ENCODE data around the gene MGAT4A.

The MGAT4A gene

GRCh38 chr2:98728088-98728718 is 2.7 kb downstream of the MGAT4A start:
- DNase-seq, result peak in 1 of 2 donors; percentile 63

GRCh38 chr2:98727369-98728087 is 3.4 kb downstream of the MGAT4A start:
- DNase-seq, result peak in 1 of 2 donors; percentile 22

GRCh38 chr2:98726735-98727368 is 4.1 kb downstream of the MGAT4A start:
- DNase-seq, result no peak

- peak in 1 of 2 donors; percentile 31 for DNase-seq
Observed at GRCh38 chr2:98726205-98726604, 4.7 kb downstream of the MGAT4A start.

- no peak for DNase-seq
Observed at GRCh38 chr2:98720286-98720685, 10.6 kb downstream of the MGAT4A start.

GRCh38 chr2:98717621-98718020 is 13.3 kb downstream of the MGAT4A start:
- no peak for DNase-seq

GRCh38 chr2:98716786-98717185 is 14.1 kb downstream of the MGAT4A start:
- no peak for DNase-seq

GRCh38 chr2:98715812-98716451 is 15.0 kb downstream of the MGAT4A start:
- DNase-seq, result no peak

- DNase-seq, result no peak
Observed at GRCh38 chr2:98713332-98714015, 17.5 kb downstream of the MGAT4A start.

- no peak for DNase-seq
Observed at GRCh38 chr2:98712145-98712544, 18.8 kb downstream of the MGAT4A start.

GRCh38 chr2:98711506-98711905 is 19.4 kb downstream of the MGAT4A start:
- no peak for DNase-seq

GRCh38 chr2:98710734-98711133 is 20.2 kb downstream of the MGAT4A start:
- DNase-seq, result no peak

- DNase-seq, result no peak
Observed at GRCh38 chr2:98709535-98709934, 21.4 kb downstream of the MGAT4A start.

- no peak for DNase-seq
Observed at GRCh38 chr2:98708396-98709186, 22.3 kb downstream of the MGAT4A start.

GRCh38 chr2:98706591-98706990 is 24.3 kb downstream of the MGAT4A start:
- no peak for DNase-seq

GRCh38 chr2:98705333-98705617 is 25.7 kb downstream of the MGAT4A start:
- no peak for DNase-seq

GRCh38 chr2:98704499-98705332 is 26.2 kb downstream of the MGAT4A start:
- no peak for DNase-seq

GRCh38 chr2:98703738-98704137 is 27.2 kb downstream of the MGAT4A start:
- DNase-seq, result no peak

- no peak for DNase-seq
Observed at GRCh38 chr2:98702858-98703620, 27.9 kb downstream of the MGAT4A start.

GRCh38 chr2:98702127-98702802 is 28.7 kb downstream of the MGAT4A start:
- no peak for DNase-seq
